Spleen (tissue), 11 donors: Measurements from ENCODE around the gene PNKD. TPM values are rescaled to one million over a fixed set of nuclear protein-coding genes. Genes with fewer than 3 reads are reported as not detected.
A peak's percentile ranks its signal among the peaks of the same experiment; 100 is the strongest.

Experiments used
- DNase-seq: peaks from one replicate; pipeline ENCODE4 v3.0.0-alpha.2; 2020
- H3K27ac ChIP-seq, 8 donors: fragments of 200-600 bp; sonication (generic) in 7 of 8; 1 replicate in 4 of 8; 2 replicates in 4 of 8; pipeline versions ENCODE4 v1.5.0 to v1.8.0; 2016 to 2021; ENCODE audit warnings: inconsistent platforms in 4 of 8, mild to moderate bottlenecking in 4 of 8, moderate library complexity in 1 of 8
- H3K27me3 ChIP-seq, 7 donors: fragments of 200-600 bp; sonication (generic) in 6 of 7; replicated peaks in 1 of 7; 1 replicate in 4 of 7; 2 replicates in 3 of 7; pipeline versions ENCODE4 v1.5.0 to v1.8.0; 2016 to 2021; ENCODE audit warnings: inconsistent platforms in 3 of 7, mild to moderate bottlenecking in 1 of 7
- H3K36me3 ChIP-seq, 6 donors: fragments of 200-600 bp; sonication (generic) in 5 of 6; 1 replicate in 4 of 6; 2 replicates in 2 of 6; pipeline versions ENCODE4 v1.5.0 to v1.8.0; 2016 to 2021; ENCODE audit warnings: inconsistent platforms in 2 of 6
- H3K4me1 ChIP-seq, 6 donors: fragments of 200-600 bp; sonication (generic) in 5 of 6; 1 replicate in 3 of 6; 2 replicates in 3 of 6; pipeline versions ENCODE4 v1.5.0 to v1.8.0; 2016 to 2021; ENCODE audit warnings: inconsistent platforms in 3 of 6
- H3K4me3 ChIP-seq, 8 donors: fragments of 200-600 bp; sonication (generic) in 7 of 8; 1 replicate in 4 of 8; 2 replicates in 4 of 8; pipeline versions ENCODE4 v1.5.0 to v1.8.0; 2016 to 2021; ENCODE audit warnings: inconsistent platforms in 4 of 8, mild to moderate bottlenecking in 4 of 8, moderate library complexity in 2 of 8
- H3K9me3 ChIP-seq, 8 donors: fragments of 200-600 bp; sonication (generic) in 7 of 8; 1 replicate in 4 of 8; 2 replicates in 4 of 8; pipeline versions ENCODE4 v1.5.0 to v1.8.0; 2016 to 2021; ENCODE audit warnings: inconsistent platforms in 4 of 8
- CTCF ChIP-seq, 11 experiments: fragments of 200-600 bp in 7 of 11; fragments of 450-650 bp in 4 of 11; sonication (generic) in 4 of 11; IDR thresholded peaks in 8 of 11; conservative IDR thresholded peaks in 3 of 11; 1 replicate in 7 of 11; 2 replicates in 4 of 11; pipeline versions ENCODE4 v1.4.0 to v1.8.0; 2016 to 2021; ENCODE audit warnings: antibody characterized with exemption in 11 of 11, inconsistent platforms in 4 of 11, mild to moderate bottlenecking in 1 of 11
- POLR2A ChIP-seq, 3 donors: fragments of 450-650 bp; IDR thresholded peaks; one replicate each; pipeline ENCODE4 v1.5.1; 2017; ENCODE audit warnings: antibody characterized with exemption in 3 of 3, mild to moderate bottlenecking in 1 of 3
- POLR2AphosphoS5 ChIP-seq, 3 donors: sonication (generic); formaldehyde crosslinking; IDR thresholded peaks; one replicate each; pipeline ENCODE4 v1.5.1; 2017; ENCODE audit warnings: antibody characterized with exemption in 3 of 3
- WGBS, 5 donors: extraction: QIAGEN DNeasy Blood & Tissue Kit in 3 of 5; methylation state at CpG; one replicate each; pipeline versions ENCODE4 v1.1.5 to v1.1.7; 2013 to 2018; 5-methylcytosine and 5-hydroxymethylcytosine counted together
- intact Hi-C: fragments of 100-400 bp; cut with DNase I; formaldehyde crosslinking; loops from one replicate; pipeline ENCODE4 v1.15.0; 2023; ENCODE audit warnings: low total_unique reads
- polyA plus RNA-seq, 3 donors: library from polyadenylated mRNA; stranded (reverse); fragments of 200-250 nt; gene quantifications; one replicate each; pipeline ENCODE4 v1.2.1, GENCODE V29; 2013
- total RNA-seq, 7 donors: library from RNA; depleted of rRNA in 3 of 7; stranded (reverse); fragments of >200 nt in 3 of 7; fragmentation: NEBNext Ultra II Directional in 4 of 7; extraction: Animal tissue kit (Norgen Biotek cat#: 25700) in 4 of 7; gene quantifications; one replicate each; pipeline versions ENCODE4 v1.1.0 to v1.2.1, GENCODE V29; 2016 to 2021
- donor health status: healthy with polysubstance abuse.
- donor health status: DM: no; HTN: no; CAD: no; lungs with moderate emphysema.
- donor health status: DM: no; HTN: no; CAD: no.
- donor health status: Bipolar disorder and iron deficiency.
- donor health status: healthy.
- donor health status: DM: no; HTN: no; CAD: no.
- donor health status: DM: yes; HTN: yes; CAD: no.

Gene PNKD
- total and polyA plus RNA-seq, 10 donors, result 41.4 to 92.1 (median 49.4) TPM

GRCh38 chr2:218294430-218295022 lies 24.2 kb downstream of the PNKD start:
- TF ChIP-seq CTCF (IDR thresholded peaks at IDR 0.05 in 8 of 11, conservative IDR thresholded peaks at IDR 0.05 in 3 of 11), result no peak
- no peak for TF ChIP-seq POLR2A (IDR thresholded peaks at IDR 0.05)
- no peak for TF ChIP-seq POLR2AphosphoS5 (IDR thresholded peaks at IDR 0.05)
- no peaks in the 10 kb centered on the region for H3K9me3 ChIP-seq
- intact Hi-C loops, result loop anchor here (10.0 kb wide), 1 partner anchor 100 kb away; the partner anchor contains the start of gene CTDSP1
- no peak overlapping the region for H3K4me3 ChIP-seq
- DNase-seq, result no peak
- peaks cover 26 to 56% (median 43%) of the 10 kb centered on the region in 6 donors for H3K4me1 ChIP-seq
- WGBS, 5 donors, result 69 to 92% (median 77%) methylated on average over 5 of the region's 5 CpGs
- H3K36me3 ChIP-seq, result no peaks in the 10 kb centered on the region
- peak overlapping the region in 4 of 8 donors; percentile 10 to 96 (median 54) for H3K27ac ChIP-seq
- no peaks in the 10 kb centered on the region for H3K27me3 ChIP-seq

- no peak for DNase-seq
- WGBS, 5 donors, result 74 to 84% (median 79%) methylated on average over 7 of the region's 7 CpGs
- H3K27me3 ChIP-seq, result no peaks in the 10 kb centered on the region
- intact Hi-C loops, result loop anchor here (10.0 kb wide), 1 partner anchor 100 kb away; the partner anchor contains the start of gene CTDSP1
- peak overlapping the region in 2 of 8 donors; percentile 10 to 96 for H3K27ac ChIP-seq
- TF ChIP-seq CTCF (IDR thresholded peaks at IDR 0.05 in 8 of 11, conservative IDR thresholded peaks at IDR 0.05 in 3 of 11) (no peak), POLR2A (IDR thresholded peaks at IDR 0.05) (no peak), POLR2AphosphoS5 (IDR thresholded peaks at IDR 0.05) (no peak)
- H3K4me1 ChIP-seq, result peaks cover 21 to 51% (median 38%) of the 10 kb centered on the region in 6 donors
- no peaks in the 10 kb centered on the region for H3K36me3 ChIP-seq
- H3K9me3 ChIP-seq, result no peaks in the 10 kb centered on the region
- no peak overlapping the region for H3K4me3 ChIP-seq
These were observed 24.7 kb downstream of the PNKD start for GRCh38 chr2:218295029-218295428.

GRCh38 chr2:218296200-218296599 lies 25.9 kb downstream of the PNKD start:
- WGBS, 5 donors, result 84 to 90% (median 87%) methylated on average over 1 of the region's 1 CpG
- H3K27me3 ChIP-seq, result no peaks in the 10 kb centered on the region
- no peak for TF ChIP-seq POLR2AphosphoS5 (IDR thresholded peaks at IDR 0.05)
- TF ChIP-seq POLR2A (IDR thresholded peaks at IDR 0.05), result no peak
- no peak for TF ChIP-seq CTCF (IDR thresholded peaks at IDR 0.05 in 8 of 11, conservative IDR thresholded peaks at IDR 0.05 in 3 of 11)
- H3K36me3 ChIP-seq, result no peaks in the 10 kb centered on the region
- H3K27ac ChIP-seq, result no peak overlapping the region
- H3K4me3 ChIP-seq, result no peak overlapping the region
- H3K9me3 ChIP-seq, result no peaks in the 10 kb centered on the region
- H3K4me1 ChIP-seq, result peaks cover 10 to 44% (median 29%) of the 10 kb centered on the region in 6 donors
- no peak for DNase-seq
- intact Hi-C loops, result loop anchor here (10.0 kb wide), 1 partner anchor 99 kb away; the partner anchor contains the start of gene CTDSP1

GRCh38 chr2:218296847-218297246 lies 26.5 kb downstream of the PNKD start:
- WGBS, 5 donors, result 78 to 93% (median 90%) methylated on average over 7 of the region's 7 CpGs
- TF ChIP-seq POLR2AphosphoS5 (IDR thresholded peaks at IDR 0.05), result no peak
- no peak for TF ChIP-seq CTCF (IDR thresholded peaks at IDR 0.05 in 8 of 11, conservative IDR thresholded peaks at IDR 0.05 in 3 of 11)
- TF ChIP-seq POLR2A (IDR thresholded peaks at IDR 0.05), result no peak

More at GRCh38 chr2:218296847-218297246, 26.5 kb downstream of the PNKD start:
- peaks cover 7 to 43% (median 27%) of the 10 kb centered on the region in 6 donors for H3K4me1 ChIP-seq
- intact Hi-C loops, result loop anchor here (10.0 kb wide), 1 partner anchor 98 kb away; the partner anchor contains the start of gene CTDSP1
- no peak overlapping the region for H3K4me3 ChIP-seq
- no peak for DNase-seq
- no peaks in the 10 kb centered on the region for H3K36me3 ChIP-seq
- no peak overlapping the region for H3K27ac ChIP-seq
- no peaks in the 10 kb centered on the region for H3K9me3 ChIP-seq
- H3K27me3 ChIP-seq, result no peaks in the 10 kb centered on the region
